ENCODE data around the gene ZNF618. TPM values are rescaled to one million over a fixed set of nuclear protein-coding genes. Genes with fewer than 3 reads are reported as not detected.

Gene ZNF618
- polyA plus RNA-seq, 1 of the 3 experiments (the other 2 are of a cell fraction) = 6.2 TPM

- no peak for TF ChIP-seq ZBTB33 (IDR thresholded peaks at IDR 0.05; ENCODE audit: borderline replicate concordance, low read depth)
These were observed 113.1 kb downstream of the ZNF618 start (continued) for GRCh38 chr9:113989017-113989713.

- POLR2A ChIA-PET = no interaction called here
- CTCF ChIA-PET = interaction anchor here (1.6 kb wide), 1 partner anchor 113 kb away, joined by 4 read pairs; no protein-coding TSS in a partner anchor
- peak overlapping the region in 1 of 2 experiments; percentile 69; a peak in 2 of 4 replicates for H3K27ac ChIP-seq (ENCODE audit: low read depth in 2 of 2, low read length in 1 of 2)
These were observed 113.8 kb downstream of the ZNF618 start for GRCh38 chr9:113989714-113990569.

More at GRCh38 chr9:113989714-113990569, 113.8 kb downstream of the ZNF618 start:
- H4K20me1 ChIP-seq (ENCODE audit: insufficient read depth) = peaks cover 34% of the 10 kb centered on the region
- no peak overlapping the region for H2AFZ ChIP-seq (ENCODE audit: low read depth)
- H3K4me1 ChIP-seq (ENCODE audit: control insufficient read depth in 1 of 2, insufficient read depth in 2 of 2, low read depth in 1 of 2, low read length in 1 of 2) = peaks cover 22 to 79% of the 10 kb centered on the region in 2 experiments
- peaks cover 14 to 16% of the 10 kb centered on the region in 2 experiments for H3K36me3 ChIP-seq (replicated peaks in 1 of 2; ENCODE audit: control insufficient read depth in 1 of 2, insufficient read depth in 2 of 2, low read length in 1 of 2)
- no peaks in the 10 kb centered on the region for H3K27me3 ChIP-seq (ENCODE audit: insufficient read depth)
- H3K9me2 ChIP-seq = no peaks in the 10 kb centered on the region
- 80% methylated on average over 5 of the region's 5 CpGs for WGBS (ENCODE audit: low lambda C conversion rate)
- H3K9me3 ChIP-seq = no peaks in the 10 kb centered on the region
- H3K4me3 ChIP-seq (ENCODE audit: low read depth in 2 of 2, low read length in 1 of 2) = no peak overlapping the region
- no peak overlapping the region for H3K9ac ChIP-seq
- H3F3A ChIP-seq (replicated peaks; ENCODE audit: insufficient read depth) = no peaks in the 10 kb centered on the region
- H3K4me2 ChIP-seq = no peak overlapping the region
- no peak for TF ChIP-seq RFX5 (IDR thresholded peaks at IDR 0.05; ENCODE audit: low read length)
- no peak for TF ChIP-seq FOXM1 (IDR thresholded peaks at IDR 0.05; ENCODE audit: low read depth)
- no peak for TF ChIP-seq NFIC (IDR thresholded peaks at IDR 0.05; ENCODE audit: borderline replicate concordance)
- TF ChIP-seq NRF1 (IDR thresholded peaks at IDR 0.05; ENCODE audit: low read depth, low read length) = no peak
- no peak for TF ChIP-seq FOSL2 (IDR thresholded peaks at IDR 0.05; ENCODE audit: borderline replicate concordance, low read depth)
- TF ChIP-seq RAD21 (IDR thresholded peaks at IDR 0.05; ENCODE audit: low read length) = no peak
- TF ChIP-seq TEAD4 (IDR thresholded peaks at IDR 0.05; ENCODE audit: borderline replicate concordance, insufficient read depth) = no peak
- TF ChIP-seq USF1 (IDR thresholded peaks at IDR 0.05; ENCODE audit: borderline replicate concordance, low read depth) = no peak
- TF ChIP-seq ZBTB33 (IDR thresholded peaks at IDR 0.05; ENCODE audit: borderline replicate concordance, low read depth) = no peak
- no peak for TF ChIP-seq IRF3 (IDR thresholded peaks at IDR 0.05; ENCODE audit: low read depth, low read length)
- no peak for TF ChIP-seq JUND (IDR thresholded peaks at IDR 0.05)
- TF ChIP-seq MEF2A (IDR thresholded peaks at IDR 0.05; ENCODE audit: borderline replicate concordance, low read depth) = no peak
- no peak for TF ChIP-seq MXI1 (IDR thresholded peaks at IDR 0.05; ENCODE audit: low read depth, low read length)
- TF ChIP-seq SMC3 (IDR thresholded peaks at IDR 0.05; ENCODE audit: low read depth, low read length) = no peak
- DNase-seq = no peak
- H3K79me2 ChIP-seq (ENCODE audit: insufficient read depth) = no peaks in the 10 kb centered on the region; the same call in none of the 2 replicates
